Type B pancreatic cell (in vitro differentiated cells): ENCODE results near the gene VIP. TPM values are rescaled to one million over a fixed set of nuclear protein-coding genes. Genes with fewer than 3 reads are reported as not detected.

Experiments
- DNase-seq: peaks from one replicate; pipeline ENCODE4 v3.0.0; 2021; ENCODE audit warnings: mixed read lengths; ENCODE audit not compliant: unreplicated experiment; ENCODE audit errors: extremely low spot score
- H3K27ac Mint-ChIP-seq: 2 replicates; pipeline ENCODE4 v1.8.0; 2021; ENCODE audit warnings: mild to moderate bottlenecking, mixed read lengths
- H3K27me3 Mint-ChIP-seq: 2 replicates; pipeline ENCODE4 v1.8.0; 2021; ENCODE audit warnings: mixed read lengths
- H3K36me3 Mint-ChIP-seq: 2 replicates; pipeline ENCODE4 v1.8.0; 2021; ENCODE audit warnings: mixed read lengths
- H3K4me1 Mint-ChIP-seq: one replicate; pipeline ENCODE4 v1.8.0; 2021; ENCODE audit warnings: mixed read lengths; ENCODE audit not compliant: unreplicated experiment
- H3K4me3 Mint-ChIP-seq: 2 replicates; pipeline ENCODE4 v1.8.0; 2021; ENCODE audit warnings: mild to moderate bottlenecking, mixed read lengths
- H3K9me3 Mint-ChIP-seq: 2 replicates; pipeline ENCODE4 v1.8.0; 2021; ENCODE audit warnings: mixed read lengths
- CTCF ChIP-seq: fragments of 200-600 bp; sonication (generic); conservative IDR thresholded peaks from 2 replicates; pipeline ENCODE4 v1.5.0; 2021; ENCODE audit warnings: antibody characterized with exemption, mild to moderate bottlenecking
- total RNA-seq: library from RNA; stranded (reverse); gene quantifications from 2 replicates; pipeline ENCODE4 v1.2.1, GENCODE V29; 2021; ENCODE audit warnings: low replicate concordance

Gene VIP
- total RNA-seq, 1 donor from 2014 or later = not detected

DNA sequence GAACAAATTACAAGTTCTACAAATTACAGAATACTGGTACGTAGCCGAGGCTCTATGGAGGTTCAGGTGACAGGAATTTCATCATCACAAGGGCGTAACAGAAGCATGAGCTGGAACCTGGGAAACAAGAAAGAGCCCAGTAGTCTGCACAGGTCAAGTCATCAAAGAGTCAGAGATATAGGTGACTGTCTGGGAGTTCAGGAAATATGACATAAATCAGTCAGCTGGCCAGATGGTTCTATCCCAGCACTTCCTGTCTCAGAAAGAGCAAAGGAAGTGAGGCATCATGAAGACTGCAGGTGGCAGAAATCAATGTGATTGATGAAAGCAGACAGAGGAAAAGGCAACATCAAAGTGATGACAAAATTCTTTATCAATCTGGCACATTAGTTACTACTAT, 29.6 kb upstream of the VIP start:
- Mint-ChIP-seq H3K9me3 (no peaks in the 10 kb centered on the region), H3K4me3 (no peak overlapping the region), H3K36me3 (no peaks in the 10 kb centered on the region), H3K27ac (peak overlapping the region; percentile 49), H3K27me3 (no peaks in the 10 kb centered on the region), H3K4me1 (no peaks in the 10 kb centered on the region)
- no peak for TF ChIP-seq CTCF
- no peak for DNase-seq

GRCh38 chr6:152721956-152722355, 28.6 kb upstream of the VIP start:
- H3K27me3 Mint-ChIP-seq = no peaks in the 10 kb centered on the region
- no peak overlapping the region for H3K4me3 Mint-ChIP-seq
- no peak for DNase-seq
- no peaks in the 10 kb centered on the region for H3K36me3 Mint-ChIP-seq
- no peaks in the 10 kb centered on the region for H3K4me1 Mint-ChIP-seq
- no peaks in the 10 kb centered on the region for H3K9me3 Mint-ChIP-seq
- no peak overlapping the region for H3K27ac Mint-ChIP-seq
- TF ChIP-seq CTCF = no peak

DNA sequence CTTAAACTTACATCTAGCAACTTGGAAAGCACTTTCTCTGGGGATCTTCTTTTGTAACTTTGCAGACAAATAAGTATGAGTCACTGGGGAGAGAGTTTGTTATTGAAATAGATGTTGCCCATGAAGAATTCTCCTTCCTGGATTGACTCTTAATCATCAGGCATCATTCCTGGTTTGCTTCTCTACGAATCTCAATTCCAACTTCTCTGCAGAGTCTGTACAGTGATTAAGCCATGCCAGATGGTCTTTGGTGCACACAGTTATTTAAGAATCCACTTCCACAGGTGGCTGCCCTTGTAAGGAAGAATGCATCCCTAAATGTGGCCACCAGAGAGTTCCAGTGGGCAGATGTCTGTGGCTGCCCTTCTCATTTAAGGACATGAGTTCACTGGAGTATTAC, 27.2 kb upstream of the VIP start:
- Mint-ChIP-seq H3K9me3 (no peaks in the 10 kb centered on the region), H3K27me3 (no peaks in the 10 kb centered on the region), H3K4me3 (no peak overlapping the region), H3K36me3 (no peaks in the 10 kb centered on the region), H3K27ac (no peak overlapping the region), H3K4me1 (no peaks in the 10 kb centered on the region)
- no peak for TF ChIP-seq CTCF
- no peak for DNase-seq

GRCh38 chr6:152726313-152726712, 24.3 kb upstream of the VIP start:
- H3K27ac Mint-ChIP-seq = no peak overlapping the region
- no peaks in the 10 kb centered on the region for H3K36me3 Mint-ChIP-seq
- H3K4me1 Mint-ChIP-seq = no peaks in the 10 kb centered on the region
- no peak overlapping the region for H3K4me3 Mint-ChIP-seq
- TF ChIP-seq CTCF = no peak
- DNase-seq = no peak
- no peaks in the 10 kb centered on the region for H3K27me3 Mint-ChIP-seq
- H3K9me3 Mint-ChIP-seq = no peaks in the 10 kb centered on the region

DNA sequence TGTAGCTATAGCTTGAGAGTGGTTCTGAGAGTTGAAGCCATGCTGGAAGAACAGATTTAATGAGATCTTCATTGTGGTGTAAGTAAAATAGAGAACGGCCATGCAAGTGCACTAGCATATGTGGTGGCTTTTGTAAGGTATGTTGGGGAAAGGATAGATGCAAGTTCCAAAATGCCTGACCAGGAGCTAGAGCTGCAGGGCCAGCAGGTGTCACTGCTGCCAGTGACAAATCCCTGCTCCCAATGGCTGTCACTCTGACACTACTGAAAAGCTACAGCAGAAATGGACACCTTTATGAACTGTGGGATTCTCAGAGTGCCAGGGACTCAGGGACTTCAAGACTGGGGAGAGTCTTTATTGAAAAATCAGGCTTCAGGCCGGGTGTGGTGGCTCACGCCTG, 23.1 kb upstream of the VIP start:
- no peaks in the 10 kb centered on the region for H3K36me3 Mint-ChIP-seq
- no peaks in the 10 kb centered on the region for H3K9me3 Mint-ChIP-seq
- no peaks in the 10 kb centered on the region for H3K4me1 Mint-ChIP-seq
- no peaks in the 10 kb centered on the region for H3K27me3 Mint-ChIP-seq
- H3K4me3 Mint-ChIP-seq = no peak overlapping the region
- no peak for DNase-seq
- no peak for TF ChIP-seq CTCF
- no peak overlapping the region for H3K27ac Mint-ChIP-seq

- Mint-ChIP-seq H3K27me3 (no peaks in the 10 kb centered on the region), H3K27ac (no peak overlapping the region), H3K4me3 (no peak overlapping the region), H3K36me3 (no peaks in the 10 kb centered on the region), H3K9me3 (no peaks in the 10 kb centered on the region), H3K4me1 (no peaks in the 10 kb centered on the region)
- no peak for TF ChIP-seq CTCF
- DNase-seq = no peak
These were observed 16.0 kb upstream of the VIP start for GRCh38 chr6:152734630-152735029.
